HepG2 (cell line): ENCODE results near the gene CLDN7.

Source experiments
- CHD2 ChIP-seq: IDR thresholded peaks from 2 replicates; pipeline ENCODE4 v1.6.1; 2011; ENCODE audit warnings: low read depth, low read length, improper control_type of control experiment
- EP300 ChIP-seq, 3 experiments: sonication (generic) in 1 of 3; formaldehyde crosslinking in 1 of 3; IDR thresholded peaks; 2 replicates each; pipeline versions ENCODE4 v1.5.1 to v1.6.1; 2011 to 2020; ENCODE audit warnings: low read depth in 2 of 3, low read length in 2 of 3, borderline replicate concordance in 1 of 3, improper control_type of control experiment in 1 of 3, mild to moderate bottlenecking in 1 of 3, missing genetic modification reagents in 1 of 3, moderate library complexity in 1 of 3
- EZH2 ChIP-seq: conservative IDR thresholded peaks from 2 replicates; pipeline ENCODE4 v1.6.1; 2012; ENCODE audit warnings: mild to moderate bottlenecking, low read depth, low read length, moderate library complexity
- FOXP4 ChIP-seq: sonication (generic); formaldehyde crosslinking; IDR thresholded peaks from 2 replicates; pipeline ENCODE4 v1.4.0; 2020; ENCODE audit warnings: missing genetic modification reagents
- HCFC1 ChIP-seq: fragments of 150-350 bp; IDR thresholded peaks from 2 replicates; pipeline ENCODE4 v1.6.1; 2014; ENCODE audit warnings: low read depth, low read length
- HDAC2 ChIP-seq: sonication (generic); formaldehyde crosslinking; IDR thresholded peaks from 2 replicates; pipeline ENCODE4 v1.4.0; 2020; ENCODE audit warnings: missing genetic modification reagents
- HDAC6 ChIP-seq: fragments of 200-600 bp; sonication (generic); IDR thresholded peaks from 2 replicates; pipeline ENCODE4 v1.7.0; 2017; ENCODE audit warnings: mild to moderate bottlenecking, antibody characterized with exemption, low read length, low read depth
- KLF9 ChIP-seq: IDR thresholded peaks from 2 replicates; pipeline ENCODE4 v1.6.1; 2016; ENCODE audit warnings: low read depth
- MAFF ChIP-seq: IDR thresholded peaks from 2 replicates; pipeline ENCODE4 v1.6.1; 2011; ENCODE audit warnings: low read depth, low read length, improper control_type of control experiment
- SIN3B ChIP-seq: fragments of 150-350 bp; IDR thresholded peaks from 2 replicates; pipeline ENCODE4 v1.6.1; 2014; ENCODE audit warnings: low read length
- SOX5 ChIP-seq: IDR thresholded peaks from 2 replicates; pipeline ENCODE4 v1.6.1; 2016; ENCODE audit warnings: borderline replicate concordance
- ZNF224 ChIP-seq: sonication (generic); formaldehyde crosslinking; IDR thresholded peaks from 2 replicates; pipeline ENCODE4 v1.5.0; 2020; ENCODE audit warnings: mild to moderate bottlenecking, missing genetic modification reagents
- TF ChIP-seq, protein P1 (sequence below): sonication (generic); formaldehyde crosslinking; IDR thresholded peaks from 2 replicates; pipeline ENCODE4 v1.4.0; 2020; ENCODE audit warnings: missing genetic modification reagents

DNA sequence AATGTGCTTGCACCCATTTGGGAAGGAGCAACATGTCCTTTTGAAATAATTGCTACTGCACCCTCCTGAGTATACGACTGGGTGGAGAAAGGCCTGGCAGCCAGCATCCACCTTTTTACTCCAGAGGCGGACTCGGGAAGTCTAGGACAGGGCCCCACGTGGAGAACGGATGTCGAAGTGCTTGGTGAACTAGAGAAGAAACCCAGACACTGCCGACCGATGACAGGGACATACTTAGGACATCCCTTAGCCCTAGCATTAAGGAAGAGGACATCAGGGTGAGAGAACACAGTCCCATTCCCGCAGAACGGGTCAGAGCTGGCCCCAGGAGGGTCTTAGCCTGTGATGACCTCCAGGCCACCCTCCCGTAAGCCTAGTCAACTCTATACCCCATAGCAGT is 28.4 kb upstream of the CLDN7 start:
- no peak for TF ChIP-seq CHD2
- no peak for TF ChIP-seq HCFC1
- TF ChIP-seq EP300 (IDR thresholded peaks at IDR 0.05; ENCODE audit: low read depth in 2 of 2, low read length in 2 of 2) = no peak
- no peak for TF ChIP-seq EP300 (CRISPR knock-in tag; IDR thresholded peaks at IDR 0.05; ENCODE audit: borderline replicate concordance)
- no peak for TF ChIP-seq FOXP4 (CRISPR knock-in tag)
- TF ChIP-seq ZNF224 (CRISPR knock-in tag) = no peak
- no peak for TF ChIP-seq EZH2
- no peak for TF ChIP-seq MAFF
- no peak for TF ChIP-seq KLF9 (CRISPR knock-in tag)
- TF ChIP-seq HDAC6 = no peak
- TF ChIP-seq SOX5 (CRISPR knock-in tag) = no peak
- TF ChIP-seq, protein P1, sequence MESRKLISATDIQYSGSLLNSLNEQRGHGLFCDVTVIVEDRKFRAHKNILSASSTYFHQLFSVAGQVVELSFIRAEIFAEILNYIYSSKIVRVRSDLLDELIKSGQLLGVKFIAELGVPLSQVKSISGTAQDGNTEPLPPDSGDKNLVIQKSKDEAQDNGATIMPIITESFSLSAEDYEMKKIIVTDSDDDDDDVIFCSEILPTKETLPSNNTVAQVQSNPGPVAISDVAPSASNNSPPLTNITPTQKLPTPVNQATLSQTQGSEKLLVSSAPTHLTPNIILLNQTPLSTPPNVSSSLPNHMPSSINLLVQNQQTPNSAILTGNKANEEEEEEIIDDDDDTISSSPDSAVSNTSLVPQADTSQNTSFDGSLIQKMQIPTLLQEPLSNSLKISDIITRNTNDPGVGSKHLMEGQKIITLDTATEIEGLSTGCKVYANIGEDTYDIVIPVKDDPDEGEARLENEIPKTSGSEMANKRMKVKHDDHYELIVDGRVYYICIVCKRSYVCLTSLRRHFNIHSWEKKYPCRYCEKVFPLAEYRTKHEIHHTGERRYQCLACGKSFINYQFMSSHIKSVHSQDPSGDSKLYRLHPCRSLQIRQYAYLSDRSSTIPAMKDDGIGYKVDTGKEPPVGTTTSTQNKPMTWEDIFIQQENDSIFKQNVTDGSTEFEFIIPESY (CRISPR knock-in tag) = no peak
- TF ChIP-seq SIN3B = no peak
- no peak for TF ChIP-seq HDAC2 (CRISPR knock-in tag)
